HPDE6-E6E7 (cell line): ENCODE results near the gene GTPBP1.

ENCODE experiments used
- DNase-seq: peaks from one replicate; pipeline ENCODE4 v3.0.0; 2011; ENCODE audit warnings: missing footprints; ENCODE audit errors: extremely low spot score

Gene GTPBP1

DNA sequence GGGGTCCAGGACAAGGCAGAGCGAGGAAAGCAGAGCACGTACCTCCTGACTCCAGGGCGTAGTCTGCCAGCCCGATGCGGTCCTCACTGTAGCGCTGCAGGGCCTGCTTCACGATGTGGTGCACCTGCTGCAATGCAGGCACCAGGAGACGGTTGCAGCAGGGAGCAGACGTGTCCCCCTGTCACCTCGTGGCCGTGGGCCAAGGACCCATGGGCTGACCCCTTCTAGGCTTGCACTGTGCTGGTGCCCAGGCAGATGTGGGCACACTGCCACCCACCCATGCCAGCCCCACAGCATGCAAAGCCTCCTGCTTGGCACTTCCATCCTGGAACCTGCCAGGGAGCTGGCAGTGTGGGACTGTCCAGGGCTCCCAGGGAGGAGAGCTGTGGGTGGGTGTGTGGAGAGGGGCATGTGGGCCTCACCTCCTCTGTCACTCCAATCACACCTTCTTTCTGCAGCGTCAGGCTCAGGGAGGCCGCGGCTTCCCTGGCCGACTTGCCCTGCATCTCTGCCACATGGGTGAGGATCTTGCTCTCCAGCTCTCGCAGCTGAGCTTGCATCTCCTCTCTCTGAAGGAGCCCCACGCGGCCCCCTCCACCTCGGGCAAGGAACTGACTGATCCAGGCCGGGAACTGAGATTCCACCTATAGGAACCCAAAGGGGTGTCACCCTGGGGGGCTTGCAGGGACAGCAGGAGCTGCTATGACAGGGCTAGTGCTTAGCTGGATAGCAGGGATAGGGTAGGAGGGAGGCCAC is 33.7 kb downstream of the GTPBP1 start:
- no peak for DNase-seq

DNA sequence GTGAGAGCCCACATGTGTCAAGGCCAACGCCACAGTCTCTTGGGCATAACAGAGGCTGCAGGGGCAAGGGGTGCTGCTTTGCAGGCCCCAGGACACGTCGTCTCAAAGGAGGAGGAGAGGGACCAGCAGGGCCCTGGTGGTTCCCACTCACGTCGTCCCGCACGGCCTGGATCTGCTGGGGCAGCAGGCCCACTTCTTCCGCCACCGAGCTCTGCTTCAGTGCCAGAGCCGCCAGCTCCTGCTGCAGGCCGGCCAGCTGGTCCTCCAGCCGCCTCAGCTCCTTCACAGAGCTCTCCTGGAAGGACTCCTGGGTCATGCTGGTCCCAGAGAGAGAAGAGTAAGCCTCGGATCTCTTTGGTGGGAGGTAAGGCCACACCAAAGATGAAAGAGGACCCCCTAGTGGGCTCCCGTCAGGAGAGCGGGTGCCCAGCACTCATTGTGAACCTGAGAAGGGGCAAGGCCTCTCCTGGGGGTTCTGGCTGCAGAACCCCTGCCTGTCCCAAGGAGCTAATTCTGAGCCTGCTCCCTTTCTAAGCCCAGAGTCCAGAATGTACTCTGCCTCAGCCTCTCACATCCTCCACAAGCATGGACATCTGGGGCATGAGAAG is 34.5 kb downstream of the GTPBP1 start:
- DNase-seq, result no peak

DNA sequence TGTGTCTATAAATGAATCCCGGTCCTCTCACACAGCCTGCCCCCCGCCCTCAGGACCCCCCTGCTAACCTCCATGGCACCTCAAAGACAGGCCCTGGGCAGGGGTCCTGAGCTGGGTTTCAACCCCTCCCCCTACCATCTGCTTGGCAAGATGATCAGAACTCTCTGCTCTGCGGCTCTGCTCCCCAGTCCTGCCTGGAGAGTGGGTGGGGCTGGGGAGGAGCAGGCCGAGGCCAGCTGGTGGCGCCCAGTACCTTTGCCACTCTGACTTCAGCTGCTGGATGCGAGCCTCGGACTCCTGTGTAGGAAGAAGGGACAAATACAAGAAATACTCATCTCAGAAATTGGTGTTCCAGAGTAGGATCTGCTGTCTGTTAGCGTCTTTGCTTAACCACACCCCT is 35.0 kb downstream of the GTPBP1 start:
- DNase-seq, result no peak

GRCh38 chr22:38741166-38741565 is 35.4 kb downstream of the GTPBP1 start:
- no peak for DNase-seq

DNA sequence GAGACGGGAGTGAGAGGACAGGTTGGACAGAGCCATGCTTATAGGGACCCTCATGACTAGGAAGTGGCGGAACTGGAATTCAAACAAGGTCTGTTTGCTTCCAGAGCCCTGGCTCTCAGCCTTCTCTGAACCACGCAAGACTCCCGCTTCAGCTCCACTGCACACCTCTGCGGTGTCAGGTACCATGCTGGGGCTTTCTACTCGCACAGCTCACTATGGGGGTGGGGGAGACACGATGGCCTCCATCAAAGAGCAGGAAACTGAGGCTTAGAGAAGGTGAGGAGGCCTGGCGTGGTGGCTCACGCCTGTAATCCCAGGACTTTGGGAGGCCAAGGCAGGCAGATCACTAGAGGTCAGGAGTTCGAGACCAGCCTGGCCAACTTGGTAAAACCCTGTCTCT is 35.8 kb downstream of the GTPBP1 start:
- DNase-seq, result no peak

DNA sequence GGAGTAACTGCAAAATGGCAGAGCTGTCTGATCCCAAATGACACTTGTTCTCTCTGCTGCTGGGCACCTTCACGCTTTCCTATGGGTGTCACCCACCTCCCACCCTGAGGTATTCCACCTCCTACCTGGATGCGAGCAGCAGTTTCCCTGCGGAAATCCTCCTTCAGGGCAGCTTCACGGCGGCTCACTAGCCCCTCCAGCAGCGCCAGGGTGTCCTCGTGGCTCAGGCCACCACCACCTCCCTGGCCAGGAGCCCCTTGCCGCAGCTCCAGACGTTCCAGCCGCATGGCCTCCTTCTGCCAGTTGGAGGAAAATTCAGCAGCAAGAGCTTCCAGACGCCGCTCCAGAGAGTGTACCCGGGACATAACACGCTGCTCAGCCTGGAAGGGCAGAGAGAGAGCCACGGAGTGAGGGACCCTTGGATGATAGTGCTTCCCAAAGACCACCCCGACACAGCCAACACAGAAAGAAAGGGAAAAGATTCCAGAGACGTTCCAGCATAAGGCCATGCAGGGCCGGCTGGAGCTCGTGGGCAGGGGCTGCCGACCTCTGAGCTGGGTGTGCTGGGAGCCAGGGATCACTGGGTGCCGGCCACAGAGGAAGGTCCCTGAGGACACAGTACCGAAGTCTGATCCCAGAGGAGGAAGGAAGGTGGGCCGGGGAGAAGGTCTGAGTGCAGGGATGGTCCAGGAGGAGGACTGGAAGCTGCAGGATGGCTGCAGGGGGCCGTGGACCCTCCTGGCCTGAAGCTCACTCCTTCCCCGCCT is 36.6 kb downstream of the GTPBP1 start:
- DNase-seq, result no peak

- no peak for DNase-seq
Measured at GRCh38 chr22:38744981-38745380, 39.2 kb downstream of the GTPBP1 start.

- no peak for DNase-seq
Measured at GRCh38 chr22:38745676-38746460, 40.1 kb downstream of the GTPBP1 start.

DNA sequence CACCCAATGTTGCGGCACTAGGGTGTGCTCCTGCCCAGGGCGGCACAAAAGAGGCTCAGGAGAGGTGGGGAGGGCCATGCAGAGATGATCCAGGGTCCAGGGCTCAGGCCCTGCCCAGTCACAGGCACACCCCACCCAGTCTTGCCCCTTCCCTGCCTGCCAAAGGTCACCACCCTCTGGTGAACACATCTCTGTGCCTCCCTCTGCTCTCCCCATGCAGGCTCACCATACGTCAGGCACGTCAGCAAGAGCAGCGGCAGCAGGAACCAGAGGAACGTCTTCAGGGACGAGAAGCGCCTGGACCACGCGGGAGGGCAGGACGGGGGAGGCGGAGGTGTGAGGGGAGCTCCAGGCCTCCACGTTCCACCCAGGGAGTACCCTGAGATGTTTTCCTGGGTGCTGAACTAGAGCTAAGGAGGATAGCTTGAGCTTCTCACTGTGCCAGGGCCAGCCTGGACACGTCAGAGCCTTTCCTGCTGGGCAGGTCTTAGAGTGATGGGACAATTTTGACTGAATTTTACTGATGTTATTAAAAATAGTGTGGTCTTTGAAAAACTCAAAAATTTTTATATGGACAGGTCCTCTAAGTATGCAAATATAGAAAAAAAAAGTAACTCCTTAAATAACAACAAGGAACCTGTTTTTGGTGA is 42.9 kb downstream of the GTPBP1 start:
- DNase-seq, result peak; percentile 48

GRCh38 chr22:38750104-38750503 is 44.4 kb downstream of the GTPBP1 start:
- DNase-seq, result no peak

- DNase-seq, result no peak
Measured at GRCh38 chr22:38750638-38751037, 44.9 kb downstream of the GTPBP1 start.

DNA sequence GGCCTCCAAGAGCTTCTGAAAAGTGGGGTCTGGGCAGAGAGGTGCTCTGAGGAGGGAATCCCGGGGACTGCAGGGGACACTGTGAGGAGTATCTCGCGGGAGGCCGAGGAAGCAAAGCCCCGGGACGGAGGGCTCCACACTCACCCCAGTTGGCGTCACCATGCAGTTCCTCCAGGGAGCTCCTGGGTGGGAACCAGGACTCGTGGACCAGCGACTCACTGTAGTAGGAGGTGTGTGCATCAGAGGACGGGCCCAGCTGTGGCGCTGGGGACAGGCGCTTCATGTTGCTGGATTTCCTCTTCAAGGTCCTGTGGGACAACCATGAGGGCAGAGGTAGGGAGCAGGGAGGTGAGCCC is 45.3 kb downstream of the GTPBP1 start:
- no peak for DNase-seq

DNA sequence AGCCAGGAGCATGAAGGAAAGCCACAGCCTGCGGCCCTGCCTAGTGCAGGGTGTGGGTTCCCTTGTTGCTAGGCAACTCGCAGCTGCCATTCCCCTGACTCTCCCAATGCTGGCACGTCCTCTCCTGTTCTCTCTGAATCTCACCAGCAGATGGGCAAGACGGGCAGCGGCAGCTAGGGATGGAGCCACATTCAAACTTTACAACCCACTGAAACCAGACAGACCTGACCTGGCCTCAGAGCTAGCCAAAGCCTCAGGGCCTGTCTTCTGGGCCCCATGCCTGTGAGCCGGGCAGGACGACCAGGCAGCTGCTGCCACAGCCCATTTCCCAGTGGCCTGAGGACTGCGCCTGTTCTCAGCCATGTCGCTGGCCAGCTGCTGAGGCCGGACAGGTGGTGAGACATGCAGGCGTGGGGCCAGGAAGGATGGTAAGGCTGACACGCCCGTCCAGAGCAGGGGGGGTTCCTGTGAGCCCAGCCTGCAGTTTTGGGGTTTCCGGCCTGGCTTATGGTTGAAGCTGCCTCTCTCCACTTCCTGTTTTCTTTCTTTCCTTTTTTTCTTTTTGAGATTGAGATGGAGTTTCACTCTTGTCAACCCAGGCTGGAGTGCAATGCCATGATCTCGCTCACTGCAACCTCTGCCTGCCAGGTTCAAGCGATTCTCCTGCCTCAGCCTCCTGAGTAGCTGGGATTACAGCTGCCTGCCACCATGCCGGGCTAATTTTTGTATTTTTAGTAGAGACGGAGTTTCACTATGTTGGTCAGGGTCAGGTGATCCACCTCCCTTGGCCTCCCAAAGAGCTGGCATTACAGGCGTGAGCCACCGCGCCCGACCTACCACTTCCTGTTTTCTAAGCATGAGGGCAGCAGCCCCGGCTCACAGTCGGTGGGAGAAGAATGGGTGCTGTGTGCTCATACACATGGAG is 45.9 kb downstream of the GTPBP1 start:
- DNase-seq, result peak; percentile 43

GRCh38 chr22:38753948-38754750 is 48.4 kb downstream of the GTPBP1 start:
- DNase-seq, result no peak

GRCh38 chr22:38754751-38755154 is 49.0 kb downstream of the GTPBP1 start:
- DNase-seq, result no peak

DNA sequence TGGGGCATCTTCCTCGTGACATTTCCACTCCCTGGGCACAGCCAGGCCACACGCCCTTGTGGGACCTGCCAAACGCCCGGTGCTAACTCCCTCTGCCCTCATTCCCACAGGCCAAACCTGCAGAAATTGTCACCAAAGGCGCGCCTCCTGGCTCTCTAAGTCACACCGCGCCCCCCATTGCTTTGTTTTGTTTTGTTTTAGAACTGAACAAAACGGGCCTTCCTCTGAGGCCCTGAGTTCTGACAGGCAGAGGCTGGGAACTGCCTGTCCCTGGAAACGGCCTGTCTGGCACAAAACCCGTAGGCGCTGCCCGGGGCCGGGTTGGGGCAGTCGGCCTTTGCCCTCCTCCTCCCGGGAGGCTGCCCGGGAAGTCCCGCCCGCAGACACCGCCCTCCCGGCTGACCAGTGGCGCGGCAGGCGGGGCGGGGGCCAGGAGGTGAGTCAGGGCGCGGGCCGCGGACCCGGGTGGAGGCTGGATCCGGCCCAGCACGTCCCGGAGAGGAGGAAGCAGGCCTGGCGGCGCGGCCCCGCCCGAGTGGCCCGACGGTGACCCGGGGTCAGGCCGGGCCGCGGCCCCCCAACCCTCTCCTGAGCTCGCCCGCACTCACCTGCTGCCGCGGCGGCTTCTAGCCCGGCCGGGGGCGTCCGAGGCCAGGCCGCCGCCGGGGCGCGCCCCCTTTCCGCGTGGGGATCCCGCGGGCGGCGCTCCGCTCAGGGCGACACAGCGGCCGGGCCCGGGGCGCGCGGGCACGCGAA is 49.6 kb downstream of the GTPBP1 start:
- peak; percentile 39 for DNase-seq

GRCh38 chr22:38755911-38756532 is 50.3 kb downstream of the GTPBP1 start, which contains the start of gene SUN2:
Gene SUN2 (minus strand): TSS chr22:38755998. CDS start chr22:38752628, 3,370 bp downstream.
- DNase-seq, result peak; percentile 82

DNA sequence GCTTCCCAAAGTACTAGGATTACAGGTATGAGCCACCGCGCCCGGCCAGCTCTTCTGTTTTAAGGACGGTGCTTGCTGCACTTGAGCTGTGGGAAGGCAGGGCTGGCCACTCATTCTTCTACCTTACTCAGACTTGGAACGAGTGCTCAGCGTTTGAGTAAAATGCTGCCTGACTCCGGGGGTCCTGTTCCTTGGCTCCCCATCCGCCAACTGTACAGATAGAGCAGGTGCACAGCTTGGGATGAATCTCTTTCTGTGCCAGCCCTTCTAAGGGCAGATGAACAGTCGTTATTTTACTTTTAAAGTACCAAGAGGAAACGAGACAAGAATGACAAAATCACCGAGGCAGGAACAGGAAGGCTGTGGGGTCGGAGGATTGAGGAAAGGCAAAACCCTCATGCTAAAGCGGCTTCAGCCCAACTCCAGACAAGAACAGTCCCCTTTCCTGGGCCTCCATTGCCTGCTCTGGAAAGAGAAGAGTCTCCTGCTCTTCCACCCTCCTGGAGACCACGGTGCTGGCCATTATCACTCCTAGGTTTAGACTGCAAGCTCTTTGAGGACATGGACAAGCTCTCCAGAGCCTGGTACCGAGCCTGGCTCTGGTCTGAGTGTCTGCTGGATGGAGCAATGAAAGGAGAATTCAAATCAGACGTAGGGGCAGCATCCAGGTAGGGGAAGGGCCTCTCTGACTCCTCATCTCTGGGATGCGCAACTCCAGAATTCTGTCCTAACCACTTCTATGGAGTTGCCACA is 51.1 kb downstream of the GTPBP1 start:
- DNase-seq, result no peak
